HG02763 (cell line): ENCODE measurements around the gene ARAP3.
"Not testable (repeated sequence)": the region's sequence is repeated elsewhere in the genome, so short reads cannot be mapped to it uniquely, and the experiment has no call there.

Experiments
- ATAC-seq: cut with Tn5 transposase; IDR thresholded peaks from one replicate; pipeline ENCODE4 v1.9.1; 2021; ENCODE audit warnings: mild to moderate bottlenecking, moderate library complexity; ENCODE audit not compliant: unreplicated experiment

Gene ARAP3

DNA sequence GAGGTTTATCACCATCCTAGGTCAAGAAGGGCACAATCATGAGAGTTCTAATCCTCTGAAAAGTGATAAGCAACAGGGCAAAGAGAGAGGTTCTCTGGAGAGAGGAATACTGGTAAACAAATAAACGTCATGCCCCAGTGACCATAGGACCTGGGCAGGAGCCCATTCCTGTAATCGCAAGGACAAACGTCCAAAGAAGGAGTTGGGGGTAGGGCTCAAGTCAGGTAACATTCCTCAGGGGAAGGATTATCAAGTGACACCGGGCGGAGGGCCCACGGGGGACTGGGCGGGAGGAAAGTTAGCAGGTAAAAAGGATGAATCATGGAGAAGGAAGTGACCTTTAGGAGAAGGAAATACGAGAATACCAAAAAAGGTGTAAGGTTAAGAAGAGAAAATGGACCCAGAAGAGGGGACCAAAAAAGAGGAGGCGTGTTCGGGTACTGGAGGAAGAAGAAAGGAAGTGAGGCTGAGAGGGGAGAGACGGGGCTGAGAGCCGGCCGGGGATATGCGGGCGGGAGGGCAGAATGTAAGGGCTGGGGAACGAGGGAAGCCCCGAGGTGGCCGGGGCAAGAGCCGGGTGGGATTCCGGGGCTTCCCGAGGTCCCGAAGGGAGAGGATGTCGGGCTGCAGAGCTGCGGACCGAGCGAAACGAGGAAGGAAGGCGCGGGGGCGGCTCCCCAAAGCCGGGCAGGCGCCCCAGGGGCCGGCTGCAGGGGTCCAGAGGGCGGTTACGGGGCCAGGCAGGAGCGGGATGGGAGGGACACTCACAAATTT is 63.8 kb downstream of the ARAP3 start:
- peak; percentile 28 for ATAC-seq

DNA sequence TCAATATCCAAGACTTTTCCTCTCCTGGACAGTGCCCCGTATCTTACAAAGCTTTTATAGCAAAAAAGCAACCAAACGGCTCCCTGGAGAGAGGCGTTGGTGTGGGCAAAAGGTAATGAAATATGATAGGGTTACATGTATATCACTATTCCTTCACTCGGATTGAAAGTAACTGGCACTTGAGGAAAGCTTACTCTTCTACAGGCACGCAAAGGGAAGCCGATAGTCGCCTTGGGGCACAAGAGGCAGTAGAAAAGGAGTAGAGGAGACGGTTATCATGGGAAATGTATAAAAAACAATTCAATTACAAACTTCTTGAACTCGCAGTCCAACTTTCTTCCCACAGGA is 64.4 kb downstream of the ARAP3 start:
- ATAC-seq, result no peak

DNA sequence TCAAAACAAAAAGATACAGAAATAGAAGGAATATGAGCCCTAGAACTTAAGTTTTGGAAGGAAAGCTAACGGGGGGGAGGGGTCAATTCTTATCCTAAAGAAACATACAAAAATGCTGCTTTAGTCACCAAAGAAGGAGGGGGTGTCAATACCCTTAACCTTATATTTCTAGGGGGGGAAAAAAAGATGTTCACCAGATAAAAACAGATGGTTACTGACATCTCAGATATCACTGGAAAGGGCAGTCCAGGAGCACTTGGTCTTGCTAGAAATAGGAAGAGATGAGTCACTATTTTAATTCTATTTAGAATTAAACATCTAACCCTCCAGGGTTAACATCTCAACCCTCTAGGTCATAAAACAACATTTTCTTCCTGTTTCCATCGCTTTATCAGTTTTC is 64.9 kb downstream of the ARAP3 start:
- ATAC-seq, result no peak

DNA sequence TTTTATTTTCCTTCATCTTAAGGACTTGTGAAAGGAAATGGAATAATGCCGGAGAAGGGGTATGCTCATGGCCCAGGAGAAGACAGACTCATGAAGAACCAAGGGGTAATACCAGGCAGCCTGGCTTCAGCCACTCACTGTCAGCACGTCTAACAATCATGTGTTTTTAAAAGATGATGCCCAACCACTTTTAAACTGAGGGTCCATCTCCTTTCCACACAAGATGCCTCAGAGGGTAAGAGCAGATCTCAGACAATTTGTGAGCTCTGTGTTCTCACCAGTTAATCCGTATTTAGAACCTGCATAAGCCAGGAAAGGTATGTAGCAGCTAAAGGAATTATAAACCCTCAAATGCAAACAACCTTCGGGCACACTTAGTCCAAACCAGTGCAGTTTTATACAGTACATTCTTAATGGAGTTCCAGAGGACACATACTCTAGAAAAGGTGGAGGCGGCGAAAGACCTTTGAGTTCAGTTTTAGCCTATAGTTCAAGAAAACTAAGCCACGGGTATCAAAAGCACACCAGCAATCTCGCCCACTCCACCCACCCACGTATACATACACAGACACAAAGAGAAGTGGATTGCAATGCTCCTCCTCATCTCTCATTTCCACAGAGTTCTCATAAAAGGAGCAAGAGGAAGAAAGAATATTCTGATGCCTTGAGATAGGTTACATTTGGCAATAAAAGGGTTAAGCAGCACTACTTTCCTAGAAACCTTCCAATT is 65.9 kb downstream of the ARAP3 start:
- no peak for ATAC-seq

DNA sequence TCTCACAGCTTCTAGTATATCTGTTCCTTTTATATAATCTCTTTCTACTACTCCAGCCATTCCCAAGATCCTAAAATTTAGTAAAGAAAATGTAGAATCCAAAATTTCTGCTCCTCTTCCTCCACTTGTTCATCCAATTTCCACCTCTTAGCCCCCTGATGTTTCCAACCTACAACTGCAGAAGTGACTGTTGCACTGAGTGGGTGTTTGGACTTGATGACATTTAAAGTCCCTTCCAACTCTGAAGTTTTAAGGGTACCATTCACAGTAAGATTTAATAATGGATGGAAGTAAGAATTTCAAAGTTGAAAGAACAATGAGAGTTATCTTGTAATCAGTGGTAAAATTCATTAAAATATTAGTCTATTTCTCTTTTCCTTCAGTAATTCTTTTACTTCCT is 68.7 kb downstream of the ARAP3 start:
- no peak for ATAC-seq

DNA sequence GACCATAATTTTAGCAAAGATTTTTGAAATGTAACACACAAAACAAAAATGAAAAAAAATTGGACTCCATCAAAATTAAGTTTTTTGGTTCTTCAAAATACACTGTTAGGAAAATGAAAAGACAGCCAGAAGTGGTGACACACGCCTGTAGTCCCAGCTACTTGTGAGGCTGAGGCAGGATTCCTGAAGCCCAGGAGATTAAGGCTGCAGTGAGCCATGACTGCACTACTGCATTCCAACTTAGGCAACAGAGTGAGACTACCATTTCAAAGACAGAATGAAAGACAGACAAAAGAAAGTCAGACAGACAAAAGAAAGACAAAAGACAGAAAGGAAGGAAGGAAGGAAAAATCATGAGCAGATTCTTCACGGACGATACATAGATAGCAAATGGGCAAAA is 70.7 kb downstream of the ARAP3 start:
- ATAC-seq, result no peak

DNA sequence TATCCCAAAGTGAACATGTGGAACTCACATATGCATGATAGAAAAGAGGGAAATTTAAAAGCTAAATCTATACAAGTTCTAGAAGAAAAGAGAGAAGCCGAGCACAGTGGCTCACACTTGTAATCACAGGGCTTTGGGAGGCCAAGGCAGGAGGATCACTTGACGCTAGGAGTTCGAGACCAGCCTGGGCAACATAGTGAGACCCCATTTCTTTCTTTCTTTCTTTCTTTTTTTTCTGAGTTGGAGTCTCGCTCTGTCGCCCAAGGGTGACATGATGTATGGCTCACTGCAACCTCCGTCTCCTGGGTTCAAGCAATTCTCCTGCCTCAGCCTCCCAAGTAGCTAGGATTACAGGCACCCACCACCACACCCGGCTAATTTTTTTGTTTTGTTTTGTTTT is 72.1 kb downstream of the ARAP3 start:
- ATAC-seq, result not testable (repeated sequence)

DNA sequence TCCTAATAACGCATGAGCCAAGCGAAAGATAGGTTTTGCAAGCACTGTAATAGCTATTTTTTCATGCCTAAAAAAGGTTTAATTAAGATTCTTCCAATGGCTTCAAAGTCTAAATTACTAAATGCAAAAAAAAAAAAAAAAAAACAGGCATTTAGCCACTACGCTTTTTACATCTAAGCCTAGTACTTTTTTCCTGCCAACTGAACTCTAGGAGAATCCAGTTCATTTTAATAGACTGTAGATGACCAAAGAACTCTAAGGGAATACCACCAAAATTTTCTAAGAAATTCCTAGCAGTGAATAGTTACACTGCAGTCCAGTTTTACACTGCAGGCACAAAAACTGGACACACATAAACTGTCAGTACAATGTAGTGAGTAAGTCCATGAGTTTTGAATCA is 73.0 kb downstream of the ARAP3 start:
- ATAC-seq, result no peak

DNA sequence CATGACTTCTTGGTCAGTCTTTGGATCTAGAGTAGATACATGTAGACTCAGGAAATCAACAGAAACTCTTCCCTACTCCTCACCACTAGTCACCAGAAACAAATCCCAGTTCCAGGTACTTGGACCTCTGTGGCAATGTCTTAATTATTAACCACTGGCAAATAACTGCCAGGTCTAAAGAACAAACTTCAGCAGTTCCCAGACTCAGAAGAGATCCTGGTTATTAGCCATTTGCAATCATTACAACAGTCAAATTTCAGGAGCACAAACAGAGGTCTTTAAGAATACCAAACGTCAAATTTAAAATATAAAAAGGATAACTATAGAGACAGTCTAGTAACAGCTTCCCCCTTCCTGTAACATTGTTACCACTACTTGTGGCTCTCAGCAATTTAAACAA is 73.5 kb downstream of the ARAP3 start:
- ATAC-seq, result no peak

DNA sequence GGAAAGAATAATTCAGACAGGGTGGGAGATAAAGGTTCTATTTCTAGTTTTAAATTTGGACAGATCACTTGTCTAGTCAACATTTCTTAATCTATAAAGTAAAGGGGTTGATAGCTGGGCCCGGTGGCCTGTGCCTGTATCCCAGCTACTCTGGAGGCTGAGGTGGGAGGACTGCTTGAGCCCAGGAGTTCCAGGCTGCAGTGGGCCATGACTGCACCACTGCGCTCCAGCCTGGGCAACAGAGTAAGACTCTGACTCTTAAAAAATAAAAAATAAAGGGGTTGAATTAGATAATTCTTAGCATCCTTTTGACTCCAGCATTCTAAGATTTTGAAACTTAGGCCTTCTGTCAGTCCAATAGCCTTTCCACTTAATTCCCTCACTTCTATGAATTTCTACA is 74.0 kb downstream of the ARAP3 start:
- no peak for ATAC-seq

DNA sequence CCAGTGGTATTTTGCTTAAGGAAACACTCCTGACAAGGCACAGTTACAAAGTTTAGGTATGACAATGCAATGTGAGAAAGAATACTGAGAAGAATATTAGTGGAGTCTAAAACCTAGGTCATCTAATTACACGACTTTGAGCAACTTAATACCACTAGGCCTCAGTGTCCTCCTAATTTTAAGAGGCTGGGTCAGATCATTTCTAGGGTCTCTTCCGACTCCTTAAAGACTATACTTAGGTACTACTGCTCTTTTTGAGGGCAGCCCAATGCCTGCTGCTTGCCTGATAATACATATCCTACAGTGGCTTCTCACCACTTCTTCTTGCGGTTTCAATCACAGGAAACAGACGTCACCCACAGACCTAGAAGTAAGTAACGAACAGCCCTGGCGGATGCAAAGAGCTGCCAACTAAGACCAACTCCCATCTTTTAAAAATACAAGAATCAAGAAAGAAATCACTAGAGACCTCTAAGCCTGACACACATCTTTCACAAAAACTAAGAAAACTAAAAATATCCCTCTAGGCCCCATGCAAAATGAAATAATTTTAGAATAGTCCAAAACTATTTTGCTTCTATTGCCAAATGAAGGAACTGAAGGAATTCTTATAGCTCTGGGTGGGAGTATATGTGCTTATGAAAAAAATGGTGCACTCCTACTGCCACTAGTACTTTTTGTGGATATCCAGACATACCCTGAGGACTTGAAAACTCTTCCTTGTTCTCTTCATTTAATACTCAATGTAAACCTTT is 76.3 kb downstream of the ARAP3 start:
- peak; percentile 97 for ATAC-seq

DNA sequence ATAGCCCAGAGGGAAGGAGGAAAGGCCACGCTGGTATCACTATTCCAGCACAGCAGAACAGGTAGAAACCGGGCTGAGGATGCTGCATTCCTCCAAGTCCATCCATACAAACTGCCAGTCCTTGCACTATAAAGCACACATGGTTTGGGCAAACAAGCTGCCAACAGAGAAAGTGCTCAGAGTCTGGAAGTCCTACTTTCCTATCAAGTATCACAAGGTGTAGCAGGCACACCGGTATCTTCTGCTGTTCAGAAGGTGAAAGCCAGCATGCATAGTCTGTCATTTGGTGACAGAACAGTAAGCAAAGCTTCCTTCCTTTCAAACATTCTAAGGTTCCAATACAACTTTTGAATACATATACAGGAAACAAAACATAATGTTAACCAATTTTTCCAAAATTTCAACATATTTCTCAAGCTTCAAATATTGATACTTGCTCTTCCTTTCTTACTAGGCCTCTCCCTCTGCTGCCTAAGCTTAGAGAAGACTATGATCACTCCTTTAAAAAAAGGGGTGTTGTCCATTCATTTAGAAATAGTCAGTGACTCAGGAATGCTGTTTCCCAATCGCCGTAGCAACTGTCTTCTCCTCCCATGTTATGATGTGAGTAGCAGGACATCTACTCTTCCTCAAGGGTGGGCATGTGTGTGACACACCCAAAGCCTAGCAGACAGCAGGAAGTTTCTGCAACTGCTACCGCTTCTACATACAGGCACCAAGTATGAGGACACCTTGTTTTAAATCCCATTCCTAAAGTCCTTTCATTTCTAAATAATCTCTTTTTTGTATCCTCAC is 77.9 kb downstream of the ARAP3 start:
- no peak for ATAC-seq
